Neuronal stem cell (in vitro differentiated cells): ENCODE measurements around the gene TMTC2.

Source experiments
- DNase-seq: peaks from one replicate; pipeline ENCODE4 v3.0.0-alpha.2; 2013; ENCODE audit warnings: low spot score
- H2AFZ ChIP-seq: one replicate; pipeline ENCODE4 v1.6.1; 2013; ENCODE audit warnings: mild to moderate bottlenecking, low read length, inconsistent platforms
- H2AK5ac ChIP-seq: 2 replicates; pipeline ENCODE4 v1.6.1; 2013; ENCODE audit warnings: low read depth, mild to moderate bottlenecking, inconsistent platforms, low read length, moderate library complexity, mixed read lengths
- H2BK120ac ChIP-seq: 2 replicates; pipeline ENCODE4 v1.6.1; 2013; ENCODE audit warnings: low read depth, mild to moderate bottlenecking, inconsistent platforms, low read length, moderate library complexity, mixed read lengths
- H2BK12ac ChIP-seq: one replicate; pipeline ENCODE4 v1.6.1; 2013; ENCODE audit warnings: low read length, inconsistent platforms
- H2BK15ac ChIP-seq: 2 replicates; pipeline ENCODE4 v1.6.1; 2013; ENCODE audit warnings: mild to moderate bottlenecking, low read length, inconsistent platforms, mixed read lengths
- H2BK5ac ChIP-seq: one replicate; pipeline ENCODE4 v1.6.1; 2013; ENCODE audit warnings: inconsistent platforms, mild to moderate bottlenecking, low read length, moderate library complexity
- H3K14ac ChIP-seq: one replicate; pipeline ENCODE4 v1.6.1; 2013; ENCODE audit warnings: low read length, inconsistent platforms
- H3K18ac ChIP-seq: 2 replicates; pipeline ENCODE4 v1.6.1; 2013; ENCODE audit warnings: low read length, inconsistent platforms
- H3K23ac ChIP-seq: 2 replicates; pipeline ENCODE4 v1.6.1; 2013; ENCODE audit warnings: low read depth, mild to moderate bottlenecking, mixed read lengths, low read length, inconsistent platforms; ENCODE audit not compliant: poor library complexity
- H3K27ac ChIP-seq: replicated peaks from 3 replicates; pipeline ENCODE4 v1.5.1; 2013; ENCODE audit warnings: low read length, inconsistent platforms
- H3K27me3 ChIP-seq, 3 experiments: 2 replicates each; pipeline ENCODE4 v1.6.1; 2013; ENCODE audit warnings: low read length in 3 of 3, mild to moderate bottlenecking in 2 of 3, inconsistent platforms in 1 of 3, low read depth in 1 of 3, mixed read lengths in 1 of 3, moderate library complexity in 1 of 3; ENCODE audit not compliant: control insufficient read depth in 3 of 3, insufficient read depth in 3 of 3
- H3K36me3 ChIP-seq, 2 donors: replicated peaks in 1 of 2; 2 replicates each; pipeline ENCODE4 v1.6.1; 2013; ENCODE audit warnings: low read length in 2 of 2; ENCODE audit not compliant: control insufficient read depth in 2 of 2, insufficient read depth in 2 of 2
- H3K4ac ChIP-seq: 2 replicates; pipeline ENCODE4 v1.6.1; 2013; ENCODE audit warnings: inconsistent platforms, mild to moderate bottlenecking, low read length, moderate library complexity
- H3K4me1 ChIP-seq, 2 donors: 1 replicate in 1 of 2; 2 replicates in 1 of 2; pipeline ENCODE4 v1.6.1; 2013; ENCODE audit warnings: low read length in 2 of 2, low read depth in 1 of 2; ENCODE audit not compliant: control insufficient read depth in 2 of 2, insufficient read depth in 1 of 2
- H3K4me2 ChIP-seq: one replicate; pipeline ENCODE4 v1.6.1; 2013; ENCODE audit warnings: mild to moderate bottlenecking, low read length, inconsistent platforms; ENCODE audit not compliant: insufficient read depth, poor library complexity, severe bottlenecking
- H3K4me3 ChIP-seq, 2 donors: 2 replicates each; pipeline ENCODE4 v1.5.1; 2013; ENCODE audit warnings: low read length in 2 of 2, mild to moderate bottlenecking in 2 of 2, inconsistent platforms in 1 of 2, moderate library complexity in 1 of 2
- H3K79me1 ChIP-seq: one replicate; pipeline ENCODE4 v1.6.1; 2013; ENCODE audit warnings: low read depth, mild to moderate bottlenecking, inconsistent platforms, low read length, moderate library complexity
- H3K9ac ChIP-seq: one replicate; pipeline ENCODE4 v1.6.1; 2013; ENCODE audit warnings: mild to moderate bottlenecking, low read depth, low read length, inconsistent platforms; ENCODE audit not compliant: poor library complexity
- H3K9me3 ChIP-seq, 2 donors: replicated peaks in 1 of 2; 2 replicates each; pipeline versions ENCODE3 to v1.6.1; 2013; ENCODE audit warnings: low read length in 2 of 2, mild to moderate bottlenecking in 2 of 2, inconsistent platforms in 1 of 2, low read depth in 1 of 2, mixed read lengths in 1 of 2, moderate library complexity in 1 of 2; ENCODE audit not compliant: control insufficient read depth in 2 of 2, insufficient read depth in 1 of 2
- H4K8ac ChIP-seq: one replicate; pipeline ENCODE4 v1.6.1; 2013; ENCODE audit warnings: low read depth, mild to moderate bottlenecking, inconsistent platforms, low read length, moderate library complexity
- H4K91ac ChIP-seq: one replicate; pipeline ENCODE4 v1.6.1; 2013; ENCODE audit warnings: low read length, low read depth, mild to moderate bottlenecking, inconsistent platforms; ENCODE audit not compliant: poor library complexity
- WGBS, 2 donors: extraction: QIAGEN DNeasy Blood & Tissue Kit; methylation state at CpG; one replicate each; pipeline ENCODE4 v1.1.7; 2013; ENCODE audit warnings: missing lambda C conversion rate in 2 of 2, mixed read lengths in 1 of 2; ENCODE audit not compliant: insufficient read length in 2 of 2, insufficient replicate concordance in 1 of 2; ENCODE audit errors: extremely low coverage in 2 of 2; 5-methylcytosine and 5-hydroxymethylcytosine counted together

Gene TMTC2

DNA sequence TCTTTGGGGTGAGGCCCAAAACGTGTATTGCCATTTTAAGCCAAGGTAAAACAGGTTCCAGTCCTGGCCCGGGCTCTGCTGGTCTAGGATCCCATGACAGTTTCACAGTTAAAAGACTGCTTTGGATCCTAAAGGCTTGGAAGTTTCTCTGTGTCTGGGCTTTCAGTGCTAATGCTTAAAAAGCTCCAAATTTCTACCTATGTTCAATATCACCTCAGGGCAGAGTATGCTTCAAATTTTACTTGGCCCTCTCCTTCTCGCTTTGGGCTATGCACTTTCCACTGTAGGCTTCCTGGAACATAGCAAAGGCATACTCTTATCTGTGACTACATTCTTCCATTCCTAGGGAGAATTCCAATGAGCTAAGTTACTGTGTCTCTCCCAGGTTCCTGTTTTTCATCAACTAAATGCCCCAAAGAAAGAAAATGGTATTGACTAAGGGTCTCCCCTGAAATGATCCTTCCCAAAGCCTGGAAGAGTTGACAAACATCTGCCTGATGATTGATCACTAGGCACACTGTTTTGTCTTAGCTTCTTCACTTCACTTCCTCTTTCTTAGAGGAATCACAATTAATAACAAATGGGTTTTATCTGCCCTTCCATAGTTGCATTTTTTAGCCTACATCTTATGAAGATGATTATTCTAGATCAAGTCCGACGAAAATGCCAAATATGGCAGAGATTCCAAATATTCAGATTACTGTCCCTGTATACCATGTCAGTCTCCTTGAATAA, 79.4 kb downstream of the TMTC2 start:
- H2BK120ac ChIP-seq = no peak overlapping the region
- H3K9me3 ChIP-seq = peaks cover 0 to 5% of the 10 kb centered on the region in 2 donors
- no peak overlapping the region for H3K23ac ChIP-seq
- no peak overlapping the region for H3K4me3 ChIP-seq
- no peak overlapping the region for H3K27ac ChIP-seq
- H2BK5ac ChIP-seq = no peak overlapping the region
- H3K4ac ChIP-seq = no peak overlapping the region
- H3K4me1 ChIP-seq = no peaks in the 10 kb centered on the region
- no peak overlapping the region for H2BK15ac ChIP-seq
- WGBS, 2 donors = no CpG with 5 or more reads among the region's 5 CpGs
- no peak overlapping the region for H4K91ac ChIP-seq
- no peak overlapping the region for H4K8ac ChIP-seq
- H2AFZ ChIP-seq = no peak overlapping the region
- H3K36me3 ChIP-seq = peaks cover 0 to 66% of the 10 kb centered on the region in 2 donors
- no peak overlapping the region for H2BK12ac ChIP-seq
- H3K4me2 ChIP-seq = no peak overlapping the region
- H2AK5ac ChIP-seq = no peak overlapping the region
- no peak overlapping the region for H3K18ac ChIP-seq
- H3K14ac ChIP-seq = no peak overlapping the region
- no peaks in the 10 kb centered on the region for H3K27me3 ChIP-seq
- no peaks in the 10 kb centered on the region for H3K79me1 ChIP-seq
- DNase-seq = no peak
- H3K9ac ChIP-seq = no peak overlapping the region

- H3K23ac ChIP-seq = no peak overlapping the region
- no peak overlapping the region for H2BK15ac ChIP-seq
- H3K79me1 ChIP-seq = no peaks in the 10 kb centered on the region
- no peak overlapping the region for H2BK12ac ChIP-seq
- no peak overlapping the region for H3K4ac ChIP-seq
- H2BK120ac ChIP-seq = no peak overlapping the region
- H3K4me3 ChIP-seq = no peak overlapping the region
- no peak overlapping the region for H3K9ac ChIP-seq
- H2AFZ ChIP-seq = no peak overlapping the region
- no peak overlapping the region for H2BK5ac ChIP-seq
- H3K18ac ChIP-seq = no peak overlapping the region
- H3K9me3 ChIP-seq = peaks cover 0 to 13% of the 10 kb centered on the region in 2 donors
- no CpG with 5 or more reads among the region's 5 CpGs for WGBS, 2 donors
- no peak overlapping the region for H2AK5ac ChIP-seq
- no peak overlapping the region for H3K27ac ChIP-seq
- H3K4me1 ChIP-seq = peaks cover 0 to under 1% of the 10 kb centered on the region in 2 donors
- no peak overlapping the region for H3K14ac ChIP-seq
- no peak for DNase-seq
- no peak overlapping the region for H3K4me2 ChIP-seq
- no peak overlapping the region for H4K91ac ChIP-seq
- peaks cover 0 to 2% (median 0%) of the 10 kb centered on the region in 3 experiments for H3K27me3 ChIP-seq
- no peak overlapping the region for H4K8ac ChIP-seq
- peaks cover 0 to 52% of the 10 kb centered on the region in 2 donors for H3K36me3 ChIP-seq
These were observed 88.0 kb downstream of the TMTC2 start for GRCh38 chr12:82774666-82775065.

DNA sequence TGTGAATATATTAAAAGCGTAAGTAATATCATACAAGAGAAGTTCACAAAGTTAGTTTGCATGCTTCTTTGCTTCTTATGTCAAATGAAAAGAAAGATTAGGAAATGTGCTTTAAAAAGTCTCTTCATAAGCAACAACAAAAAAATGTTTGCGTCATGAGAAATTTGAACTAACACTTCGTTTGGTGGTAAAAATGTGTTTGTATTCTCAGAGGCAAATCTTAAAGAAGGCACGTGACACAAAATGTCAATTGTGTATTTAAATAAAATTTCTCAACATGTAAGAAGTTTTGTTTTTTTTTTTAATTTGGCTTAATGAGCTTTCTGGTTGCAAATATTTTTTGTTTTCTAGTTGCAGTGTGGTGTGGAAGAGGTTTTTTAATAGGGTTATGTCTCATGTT, 93.8 kb downstream of the TMTC2 start:
- H2BK15ac ChIP-seq = no peak overlapping the region
- H2AK5ac ChIP-seq = no peak overlapping the region
- peaks cover 5 to 29% of the 10 kb centered on the region in 2 donors for H3K4me1 ChIP-seq
- no peaks in the 10 kb centered on the region for H3K79me1 ChIP-seq
- no peak overlapping the region for H3K14ac ChIP-seq
- H3K18ac ChIP-seq = no peak overlapping the region
- no peak overlapping the region for H4K91ac ChIP-seq
- H2AFZ ChIP-seq = no peak overlapping the region
- no peak overlapping the region for H2BK5ac ChIP-seq
- no peak overlapping the region for H3K9ac ChIP-seq
- no peak overlapping the region for H3K4me2 ChIP-seq
- H3K27ac ChIP-seq = no peak overlapping the region
- no peak overlapping the region for H3K4me3 ChIP-seq
- no peak overlapping the region for H2BK120ac ChIP-seq
- H3K27me3 ChIP-seq = peaks cover 0 to 4% (median 0%) of the 10 kb centered on the region in 3 experiments
- H2BK12ac ChIP-seq = no peak overlapping the region
- no CpG with 5 or more reads among the region's 4 CpGs for WGBS, 2 donors
- peaks cover 0 to 24% of the 10 kb centered on the region in 2 donors for H3K36me3 ChIP-seq
- H3K4ac ChIP-seq = no peak overlapping the region
- peaks cover 0 to 8% of the 10 kb centered on the region in 2 donors for H3K9me3 ChIP-seq
- no peak overlapping the region for H4K8ac ChIP-seq
- no peak for DNase-seq
- H3K23ac ChIP-seq = no peak overlapping the region

DNA sequence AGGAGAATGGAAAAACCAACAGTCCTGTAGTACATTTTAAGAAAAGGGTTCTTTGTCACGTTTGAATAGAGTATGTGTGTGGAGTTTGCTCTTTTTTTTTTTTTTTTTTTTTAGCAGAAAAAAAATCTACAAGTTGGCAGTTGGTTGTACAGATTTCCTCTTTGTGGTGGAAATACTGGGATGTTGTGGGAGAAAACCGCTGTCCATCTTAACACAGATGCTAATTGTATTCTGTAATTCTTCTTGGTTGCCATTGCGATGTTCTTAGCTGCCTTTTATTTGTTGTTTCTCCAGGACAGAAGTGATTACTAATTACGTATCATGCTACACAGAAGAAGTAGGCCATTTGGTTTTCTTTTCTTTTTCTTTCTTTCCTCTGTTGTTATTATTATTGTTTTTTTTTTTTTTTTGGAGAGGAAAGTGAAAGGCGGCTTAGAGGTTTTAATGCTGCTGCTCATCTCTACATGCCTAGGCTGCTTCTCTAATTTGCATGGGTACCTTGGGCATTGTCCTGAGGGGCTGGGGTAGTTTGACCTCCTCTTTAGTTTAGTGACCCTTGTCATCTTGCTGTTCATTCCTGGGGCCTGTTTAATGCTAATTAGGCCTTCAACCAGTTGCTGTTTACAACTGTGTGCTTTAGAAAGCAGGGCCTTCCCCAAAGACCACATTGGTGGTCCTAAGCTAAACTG, 94.7 kb downstream of the TMTC2 start:
- peak; percentile 92 for DNase-seq
- no peak overlapping the region for H3K27ac ChIP-seq
- no CpG with 5 or more reads among the region's 5 CpGs for WGBS, 2 donors

More for the DNA sequence above, 94.7 kb downstream of the TMTC2 start:
- H3K27me3 ChIP-seq = peaks cover 0 to 4% (median 0%) of the 10 kb centered on the region in 3 experiments
- H3K4me2 ChIP-seq = no peak overlapping the region
- H3K23ac ChIP-seq = no peak overlapping the region
- H2BK15ac ChIP-seq = no peak overlapping the region
- peaks cover 0 to 8% of the 10 kb centered on the region in 2 donors for H3K9me3 ChIP-seq
- H2AK5ac ChIP-seq = no peak overlapping the region
- H4K8ac ChIP-seq = no peak overlapping the region
- H2BK120ac ChIP-seq = no peak overlapping the region
- H3K79me1 ChIP-seq = no peaks in the 10 kb centered on the region
- H3K9ac ChIP-seq = no peak overlapping the region
- peaks cover 5 to 29% of the 10 kb centered on the region in 2 donors for H3K4me1 ChIP-seq
- peaks cover 0 to 15% of the 10 kb centered on the region in 2 donors for H3K36me3 ChIP-seq
- no peak overlapping the region for H2AFZ ChIP-seq
- no peak overlapping the region for H3K4ac ChIP-seq
- no peak overlapping the region for H3K14ac ChIP-seq
- no peak overlapping the region for H2BK5ac ChIP-seq
- H2BK12ac ChIP-seq = no peak overlapping the region
- H3K18ac ChIP-seq = no peak overlapping the region
- H4K91ac ChIP-seq = no peak overlapping the region
- no peak overlapping the region for H3K4me3 ChIP-seq
